Keratinocyte (primary cell): ENCODE results near the gene ATF6.

Experiments
- CTCF ChIP-seq, 3 experiments: IDR thresholded peaks in 1 of 3; conservative IDR thresholded peaks in 1 of 3; optimal IDR thresholded peaks in 1 of 3; 2 replicates in 2 of 3; 3 replicates in 1 of 3; pipeline versions ENCODE3 to v1.5.1; 2011; ENCODE audit warnings: low read length in 3 of 3, mild to moderate bottlenecking in 3 of 3, moderate library complexity in 2 of 3, control low read depth in 1 of 3, inconsistent platforms in 1 of 3; ENCODE audit not compliant: insufficient read depth in 2 of 3; ENCODE audit errors: extremely low read depth in 1 of 3
- EZH2 ChIP-seq: IDR thresholded peaks from one replicate; pipeline ENCODE4 v1.6.1; 2012; ENCODE audit warnings: inconsistent platforms, mild to moderate bottlenecking, low read length, moderate library complexity

GRCh38 chr1:161790587-161791317 lies 24.6 kb downstream of the ATF6 start:
- TF ChIP-seq CTCF (optimal IDR thresholded peaks at IDR 0.05 in 1 of 3, IDR thresholded peaks at IDR 0.05 in 1 of 3, conservative IDR thresholded peaks at IDR 0.05 in 1 of 3; ENCODE audit: extremely low read depth in 1 of 3, insufficient read depth in 2 of 3, low read length in 3 of 3): no peak
- TF ChIP-seq EZH2: no peak
